ENCODE measurements around the gene OPALIN.

- TF ChIP-seq, protein P1, sequence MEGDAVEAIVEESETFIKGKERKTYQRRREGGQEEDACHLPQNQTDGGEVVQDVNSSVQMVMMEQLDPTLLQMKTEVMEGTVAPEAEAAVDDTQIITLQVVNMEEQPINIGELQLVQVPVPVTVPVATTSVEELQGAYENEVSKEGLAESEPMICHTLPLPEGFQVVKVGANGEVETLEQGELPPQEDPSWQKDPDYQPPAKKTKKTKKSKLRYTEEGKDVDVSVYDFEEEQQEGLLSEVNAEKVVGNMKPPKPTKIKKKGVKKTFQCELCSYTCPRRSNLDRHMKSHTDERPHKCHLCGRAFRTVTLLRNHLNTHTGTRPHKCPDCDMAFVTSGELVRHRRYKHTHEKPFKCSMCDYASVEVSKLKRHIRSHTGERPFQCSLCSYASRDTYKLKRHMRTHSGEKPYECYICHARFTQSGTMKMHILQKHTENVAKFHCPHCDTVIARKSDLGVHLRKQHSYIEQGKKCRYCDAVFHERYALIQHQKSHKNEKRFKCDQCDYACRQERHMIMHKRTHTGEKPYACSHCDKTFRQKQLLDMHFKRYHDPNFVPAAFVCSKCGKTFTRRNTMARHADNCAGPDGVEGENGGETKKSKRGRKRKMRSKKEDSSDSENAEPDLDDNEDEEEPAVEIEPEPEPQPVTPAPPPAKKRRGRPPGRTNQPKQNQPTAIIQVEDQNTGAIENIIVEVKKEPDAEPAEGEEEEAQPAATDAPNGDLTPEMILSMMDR (IDR thresholded peaks at IDR 0.05) = no peak
- TF ChIP-seq EP300 (IDR thresholded peaks at IDR 0.05) (no peak), POLR2AphosphoS5 (IDR thresholded peaks at IDR 0.05) (no peak), POLR2A (IDR thresholded peaks at IDR 0.05; ENCODE audit: low read depth) (no peak)
These were observed 19.9 kb upstream of the OPALIN start for GRCh38 chr10:96378741-96379140.

All from esophagus muscularis mucosa (tissue), 4 donors.